HFF-Myc (cell line): ENCODE measurements around the gene PDCD4.

ENCODE experiments used
- DNase-seq: peaks from one replicate; pipeline ENCODE4 v3.0.0-alpha.2; 2011; ENCODE audit warnings: low read depth; ENCODE audit errors: extremely low read depth
- H3K4me3 ChIP-seq: replicated peaks from 2 replicates; pipeline ENCODE4 v1.5.1; 2011; ENCODE audit warnings: low read depth, mild to moderate bottlenecking, control low read depth, low read length
- TF ChIP-seq, protein P1 (sequence below): IDR thresholded peaks from 2 replicates; pipeline ENCODE4 v1.5.1; 2012; ENCODE audit warnings: mild to moderate bottlenecking, low read depth, low read length, control low read depth; ENCODE audit errors: missing control alignments

The PDCD4 gene

DNA sequence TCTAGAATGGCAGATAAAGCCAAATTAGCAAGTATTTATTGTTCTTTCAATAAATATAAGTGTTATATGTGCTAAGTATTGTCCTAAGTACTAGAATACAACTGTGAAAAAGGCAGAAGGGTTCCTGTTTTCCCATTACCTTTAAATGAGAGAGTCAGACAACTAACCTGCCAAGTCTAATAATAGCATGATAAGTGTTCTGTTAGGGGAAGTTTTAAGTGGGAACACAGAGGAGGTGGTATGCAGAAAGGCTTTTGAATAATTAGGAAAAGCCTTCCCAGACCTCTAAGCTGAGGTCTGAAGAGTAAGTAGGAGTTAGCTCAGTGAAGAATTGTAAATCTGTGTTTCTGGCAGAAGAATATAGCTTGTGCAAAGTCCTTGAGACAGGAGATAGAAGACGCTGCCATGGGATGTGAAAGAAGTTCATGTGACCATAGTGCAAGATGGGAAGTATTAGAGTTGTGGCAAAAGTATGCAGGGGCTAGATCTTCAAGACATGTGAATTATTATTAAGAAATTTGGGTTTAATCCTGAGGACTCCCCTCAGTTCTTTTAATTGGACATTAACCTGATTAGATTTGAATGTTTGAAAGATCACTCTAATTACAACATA is 60.1 kb downstream of the PDCD4 start:
- H3K4me3 ChIP-seq = no peak overlapping the region
- TF ChIP-seq, protein P1, sequence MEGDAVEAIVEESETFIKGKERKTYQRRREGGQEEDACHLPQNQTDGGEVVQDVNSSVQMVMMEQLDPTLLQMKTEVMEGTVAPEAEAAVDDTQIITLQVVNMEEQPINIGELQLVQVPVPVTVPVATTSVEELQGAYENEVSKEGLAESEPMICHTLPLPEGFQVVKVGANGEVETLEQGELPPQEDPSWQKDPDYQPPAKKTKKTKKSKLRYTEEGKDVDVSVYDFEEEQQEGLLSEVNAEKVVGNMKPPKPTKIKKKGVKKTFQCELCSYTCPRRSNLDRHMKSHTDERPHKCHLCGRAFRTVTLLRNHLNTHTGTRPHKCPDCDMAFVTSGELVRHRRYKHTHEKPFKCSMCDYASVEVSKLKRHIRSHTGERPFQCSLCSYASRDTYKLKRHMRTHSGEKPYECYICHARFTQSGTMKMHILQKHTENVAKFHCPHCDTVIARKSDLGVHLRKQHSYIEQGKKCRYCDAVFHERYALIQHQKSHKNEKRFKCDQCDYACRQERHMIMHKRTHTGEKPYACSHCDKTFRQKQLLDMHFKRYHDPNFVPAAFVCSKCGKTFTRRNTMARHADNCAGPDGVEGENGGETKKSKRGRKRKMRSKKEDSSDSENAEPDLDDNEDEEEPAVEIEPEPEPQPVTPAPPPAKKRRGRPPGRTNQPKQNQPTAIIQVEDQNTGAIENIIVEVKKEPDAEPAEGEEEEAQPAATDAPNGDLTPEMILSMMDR = no peak

DNA sequence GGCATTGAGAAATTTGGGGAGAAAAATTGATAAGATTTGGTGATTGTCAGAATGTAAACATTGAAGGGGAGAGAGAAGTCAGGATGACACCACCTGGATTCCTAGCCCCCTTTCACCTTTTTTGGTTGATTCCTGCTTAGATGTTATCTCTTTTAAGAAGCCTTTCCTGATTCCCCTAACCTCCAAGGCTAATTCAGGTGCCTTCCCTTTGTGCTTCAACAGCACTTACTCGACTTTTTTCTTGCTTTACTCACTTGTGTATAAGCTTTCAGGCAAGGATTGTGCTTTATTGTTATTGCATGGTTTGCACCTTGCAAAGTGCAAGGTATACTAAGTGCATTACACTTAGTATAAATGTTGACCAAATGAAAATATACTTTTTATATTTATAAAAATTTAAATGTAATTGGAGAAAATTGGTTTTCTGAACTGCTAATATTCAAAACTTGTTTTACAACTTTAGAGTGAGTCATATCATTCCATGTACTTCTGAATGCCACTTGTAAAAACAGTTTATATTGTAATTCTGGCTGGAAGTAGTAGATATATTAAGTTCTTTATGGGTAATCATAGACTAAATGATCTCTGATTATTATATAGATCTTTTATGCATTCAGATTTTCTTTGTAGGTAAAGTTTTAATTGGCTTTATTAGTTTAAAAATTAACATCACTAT is 60.9 kb downstream of the PDCD4 start:
- H3K4me3 ChIP-seq = no peak overlapping the region
- DNase-seq = no peak
- TF ChIP-seq, protein P1 = no peak

More for the DNA sequence above, 60.1 kb downstream of the PDCD4 start:
- DNase-seq = no peak

DNA sequence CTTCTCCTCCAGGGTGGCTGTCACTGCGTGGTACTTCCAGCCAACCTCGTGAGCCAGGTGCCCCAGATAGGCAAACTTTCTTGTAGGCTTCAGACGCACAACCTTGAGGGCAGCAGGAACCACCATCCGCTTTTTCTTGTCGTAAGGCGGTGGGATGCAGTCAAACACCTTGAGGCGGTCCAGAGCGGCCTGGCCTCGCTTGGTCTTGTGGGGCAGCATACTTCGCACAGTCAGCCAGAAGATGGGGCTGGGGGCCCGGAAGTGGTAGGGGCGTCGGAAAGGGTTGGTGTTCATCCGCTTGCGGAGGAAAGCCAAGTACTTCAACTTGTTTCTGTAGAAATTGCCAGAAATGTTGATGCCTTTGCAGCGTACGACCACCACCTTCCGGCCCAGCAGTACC is 65.0 kb downstream of the PDCD4 start:
- TF ChIP-seq, protein P1 = no peak
- no peak overlapping the region for H3K4me3 ChIP-seq
- no peak for DNase-seq

DNA sequence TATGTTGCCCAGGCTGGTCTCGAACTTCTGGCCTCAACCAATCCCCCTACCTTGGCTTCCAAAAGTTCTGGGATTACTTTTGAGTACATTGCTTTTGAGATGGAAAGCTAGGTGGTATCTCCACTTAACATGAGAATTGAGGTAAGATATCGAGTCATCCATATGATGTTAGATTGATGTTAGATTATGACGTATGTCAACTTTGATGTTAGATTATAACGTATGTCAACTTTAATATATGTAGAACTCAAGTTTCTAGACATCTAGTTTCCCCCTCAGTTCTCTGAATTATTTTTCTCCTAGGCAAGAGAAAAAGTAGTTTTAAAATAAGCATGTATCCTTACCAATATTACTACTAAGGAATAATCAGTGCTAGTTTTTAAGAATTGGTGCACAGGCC is 67.7 kb downstream of the PDCD4 start:
- DNase-seq = no peak
- TF ChIP-seq, protein P1 = no peak
- H3K4me3 ChIP-seq = no peak overlapping the region

DNA sequence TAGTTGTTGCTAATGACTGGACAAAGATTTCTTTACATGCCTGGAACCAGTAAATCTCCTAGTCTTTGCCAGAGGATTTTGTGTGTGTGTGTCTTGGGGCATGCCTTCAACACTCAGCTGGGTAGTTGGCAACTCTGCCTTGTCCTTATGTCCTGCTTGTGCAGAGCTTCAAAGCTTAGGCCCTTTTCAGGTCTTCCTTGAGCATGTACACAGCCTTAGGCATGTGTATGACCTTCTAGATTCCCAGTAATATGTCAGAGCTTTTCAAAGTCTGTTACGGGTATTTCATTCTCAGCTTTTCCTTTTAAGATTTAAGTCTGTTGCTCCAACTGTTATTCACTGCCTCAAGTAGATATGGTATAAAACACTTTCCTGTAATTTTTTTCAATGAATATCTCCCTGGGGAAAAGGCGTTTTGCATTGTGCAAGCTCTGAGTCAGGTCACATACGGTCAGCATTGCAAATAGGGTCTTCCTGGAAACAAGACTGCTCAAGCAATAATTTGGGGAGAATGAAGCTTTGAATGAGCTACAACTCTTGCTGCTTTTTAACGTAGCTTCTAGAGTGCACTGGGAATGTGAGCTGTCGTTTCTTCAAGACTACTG is 73.2 kb downstream of the PDCD4 start:
- DNase-seq = no peak
- no peak overlapping the region for H3K4me3 ChIP-seq
- TF ChIP-seq, protein P1 = no peak

DNA sequence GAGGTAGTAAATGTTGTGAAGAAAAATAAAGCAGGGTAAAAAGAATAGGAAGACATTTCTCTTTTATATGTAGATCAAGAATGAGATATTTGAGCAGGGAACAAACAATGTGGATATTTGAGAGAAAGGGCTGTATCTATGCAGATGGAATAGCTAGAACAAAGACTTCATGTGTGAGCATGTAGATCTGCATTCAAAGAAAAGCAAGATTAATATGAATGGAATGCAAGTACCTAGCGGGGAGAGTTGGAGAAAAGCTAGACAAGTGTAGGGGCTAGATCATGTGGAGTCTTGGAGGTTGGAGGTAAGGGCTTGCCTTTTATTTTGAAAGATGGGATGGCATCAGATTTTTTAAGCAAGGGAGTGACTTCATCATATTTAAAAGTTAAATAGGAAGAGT is 74.8 kb downstream of the PDCD4 start:
- no peak overlapping the region for H3K4me3 ChIP-seq
- no peak for DNase-seq
- TF ChIP-seq, protein P1 = no peak
